Gastrocnemius medialis (tissue), 4 donors: ENCODE data around the gene SYCE1L. TPM values are rescaled to one million over a fixed set of nuclear protein-coding genes. Genes with fewer than 3 reads are reported as not detected.

Source experiments
- ATAC-seq, 2 donors: fragments of 150-250 bp; one replicate each; pipeline ENCODE4 v1.9.1; 2016
- DNase-seq, 2 donors: peaks; one replicate each; pipeline ENCODE4 v3.0.0-alpha.2; 2019
- H3K27ac ChIP-seq, 4 donors: fragments of 200-600 bp; sonication (generic); 1 replicate in 1 of 4; 2 replicates in 3 of 4; pipeline ENCODE4 v1.5.1; 2016 to 2018; ENCODE audit warnings: mild to moderate bottlenecking in 2 of 4, moderate library complexity in 1 of 4
- H3K27me3 ChIP-seq, 3 donors: fragments of 200-600 bp; sonication (generic) in 2 of 3; 1 replicate in 1 of 3; 2 replicates in 2 of 3; pipeline versions ENCODE4 v1.5.1 to v1.6.0; 2016 to 2019; ENCODE audit warnings: mild to moderate bottlenecking in 1 of 3, moderate library complexity in 1 of 3
- H3K36me3 ChIP-seq, 2 donors: fragments of 200-600 bp; sonication (generic) in 1 of 2; one replicate each; pipeline ENCODE4 v1.5.1; 2017 to 2018
- H3K4me1 ChIP-seq, 2 donors: fragments of 200-600 bp; sonication (generic) in 1 of 2; one replicate each; pipeline ENCODE4 v1.5.1; 2016 to 2017; ENCODE audit warnings: mild to moderate bottlenecking in 2 of 2
- H3K4me3 ChIP-seq, 4 donors: fragments of 200-600 bp; sonication (generic) in 3 of 4; 1 replicate in 1 of 4; 2 replicates in 3 of 4; pipeline ENCODE4 v1.5.1; 2016 to 2019; ENCODE audit warnings: mild to moderate bottlenecking in 2 of 4
- H3K9me3 ChIP-seq, 3 donors: fragments of 200-600 bp; sonication (generic) in 2 of 3; 1 replicate in 1 of 3; 2 replicates in 2 of 3; pipeline ENCODE4 v1.5.1; 2016 to 2019
- CTCF ChIP-seq, 5 experiments: fragments of 450-650 bp in 3 of 5; fragments of 200-600 bp in 2 of 5; sonication (generic) in 2 of 5; IDR thresholded peaks in 4 of 5; conservative IDR thresholded peaks in 1 of 5; 1 replicate in 4 of 5; 2 replicates in 1 of 5; pipeline ENCODE4 v1.5.1; 2016 to 2019; ENCODE audit warnings: antibody characterized with exemption in 5 of 5, mild to moderate bottlenecking in 3 of 5, moderate library complexity in 3 of 5
- POLR2A ChIP-seq, 2 donors: fragments of 450-650 bp; IDR thresholded peaks; one replicate each; pipeline ENCODE4 v1.6.1; 2017; ENCODE audit warnings: antibody characterized with exemption in 2 of 2, mild to moderate bottlenecking in 2 of 2, moderate library complexity in 2 of 2
- in situ Hi-C, 4 donors: fragments of 200-750 bp; cut with MboI; loops; one replicate each; pipeline versions ENCODE4 v1.15.0 to v1.8.0; 2017; ENCODE audit warnings: low sequenced_read_pairs in 4 of 4
- intact Hi-C: fragments of 100-400 bp; cut with DNase I; formaldehyde crosslinking; loops from one replicate; pipeline ENCODE4 v1.15.1; 2023; ENCODE audit warnings: low total_unique reads
- total RNA-seq, 4 donors: library from RNA; depleted of rRNA; stranded (reverse); fragments of >200 nt; gene quantifications; one replicate each; pipeline versions ENCODE4 v1.1.0 to v1.2.3, GENCODE V29; 2016

SYCE1L gene
- total RNA-seq, 4 donors from 2014 or later: not detected

GRCh38 chr16:77221482-77221881, 22.3 kb downstream of the SYCE1L start:
- DNase-seq: no peak
- in situ Hi-C loops: no loop called here
- TF ChIP-seq POLR2A (IDR thresholded peaks at IDR 0.05): no peak
- TF ChIP-seq CTCF (IDR thresholded peaks at IDR 0.05 in 4 of 5, conservative IDR thresholded peaks at IDR 0.05 in 1 of 5): no peak

GRCh38 chr16:77223184-77223583, 24.0 kb downstream of the SYCE1L start:
- TF ChIP-seq POLR2A (IDR thresholded peaks at IDR 0.05): no peak
- TF ChIP-seq CTCF (IDR thresholded peaks at IDR 0.05 in 4 of 5, conservative IDR thresholded peaks at IDR 0.05 in 1 of 5): no peak
- Histone ChIP-seq H3K4me3 (no peak overlapping the region), H3K9me3 (no peaks in the 10 kb centered on the region), H3K36me3 (no peaks in the 10 kb centered on the region), H3K27me3 (peaks cover 0 to 2% (median 0%) of the 10 kb centered on the region in 3 donors), H3K4me1 (no peaks in the 10 kb centered on the region), H3K27ac (no peak overlapping the region)
- no peak for DNase-seq
- in situ Hi-C loops: no loop called here
- ATAC-seq: no peak
- intact Hi-C loops: no loop called here

More at GRCh38 chr16:77221482-77221881, 22.3 kb downstream of the SYCE1L start:
- Histone ChIP-seq H3K4me1 (no peaks in the 10 kb centered on the region), H3K4me3 (no peak overlapping the region), H3K9me3 (no peaks in the 10 kb centered on the region), H3K27me3 (peaks cover 0 to 2% (median 0%) of the 10 kb centered on the region in 3 donors), H3K27ac (no peak overlapping the region), H3K36me3 (no peaks in the 10 kb centered on the region)
- no peak for ATAC-seq
- intact Hi-C loops: no loop called here

- ATAC-seq (no peak), DNase-seq (no peak)
- Histone ChIP-seq H3K27me3 (peaks cover 0 to 2% (median 0%) of the 10 kb centered on the region in 3 donors), H3K9me3 (no peaks in the 10 kb centered on the region), H3K27ac (no peak overlapping the region), H3K4me3 (no peak overlapping the region), H3K36me3 (no peaks in the 10 kb centered on the region), H3K4me1 (no peaks in the 10 kb centered on the region)
- intact Hi-C loops (no loop called here), in situ Hi-C loops (loop anchor here in 2 of 4 donors (25.0 kb wide), 1 partner anchor 737 kb away; no protein-coding TSS in a partner anchor)
- TF ChIP-seq CTCF (IDR thresholded peaks at IDR 0.05 in 4 of 5, conservative IDR thresholded peaks at IDR 0.05 in 1 of 5): no peak
- TF ChIP-seq POLR2A (IDR thresholded peaks at IDR 0.05): no peak
Measured at GRCh38 chr16:77225182-77225581, 26.0 kb downstream of the SYCE1L start.

GRCh38 chr16:77227745-77228144, 28.5 kb downstream of the SYCE1L start:
- DNase-seq (no peak), ATAC-seq (no peak)
- Histone ChIP-seq H3K36me3 (no peaks in the 10 kb centered on the region), H3K9me3 (no peaks in the 10 kb centered on the region), H3K4me3 (no peak overlapping the region), H3K27me3 (peaks cover 0 to 2% (median 0%) of the 10 kb centered on the region in 3 donors), H3K4me1 (no peaks in the 10 kb centered on the region), H3K27ac (no peak overlapping the region)
- TF ChIP-seq POLR2A (IDR thresholded peaks at IDR 0.05) (no peak), CTCF (IDR thresholded peaks at IDR 0.05 in 4 of 5, conservative IDR thresholded peaks at IDR 0.05 in 1 of 5) (no peak)
- intact Hi-C loops: no loop called here
- in situ Hi-C loops: loop anchor here in 2 of 4 donors (25.0 kb wide), 1 partner anchor 735 kb away; no protein-coding TSS in a partner anchor

GRCh38 chr16:77231047-77231446, 31.8 kb downstream of the SYCE1L start:
- in situ Hi-C loops (loop anchor here in 3 of 4 donors (5.0 to 25.0 kb wide), 3 partner anchors 356 to 731 kb away; no protein-coding TSS in a partner anchor), intact Hi-C loops (no loop called here)
- no peak for TF ChIP-seq CTCF (IDR thresholded peaks at IDR 0.05 in 4 of 5, conservative IDR thresholded peaks at IDR 0.05 in 1 of 5)
- no peak for TF ChIP-seq POLR2A (IDR thresholded peaks at IDR 0.05)
- peaks cover 0 to 2% (median 0%) of the 10 kb centered on the region in 3 donors for H3K27me3 ChIP-seq
- no peaks in the 10 kb centered on the region for H3K36me3 ChIP-seq
- no peaks in the 10 kb centered on the region for H3K4me1 ChIP-seq
- no peak overlapping the region for H3K4me3 ChIP-seq
- ATAC-seq (no peak), DNase-seq (no peak)
- H3K9me3 ChIP-seq: no peaks in the 10 kb centered on the region
- H3K27ac ChIP-seq: no peak overlapping the region
